ENCODE results near the gene HS6ST2. TPM values are rescaled to one million over a fixed set of nuclear protein-coding genes. Genes with fewer than 3 reads are reported as not detected.
A peak's percentile ranks its signal among the peaks of the same experiment; 100 is the strongest.

HS6ST2 gene
- total and polyA plus RNA-seq, 4 donors = 11.4 to 73.1 (median 53.1) TPM

DNA sequence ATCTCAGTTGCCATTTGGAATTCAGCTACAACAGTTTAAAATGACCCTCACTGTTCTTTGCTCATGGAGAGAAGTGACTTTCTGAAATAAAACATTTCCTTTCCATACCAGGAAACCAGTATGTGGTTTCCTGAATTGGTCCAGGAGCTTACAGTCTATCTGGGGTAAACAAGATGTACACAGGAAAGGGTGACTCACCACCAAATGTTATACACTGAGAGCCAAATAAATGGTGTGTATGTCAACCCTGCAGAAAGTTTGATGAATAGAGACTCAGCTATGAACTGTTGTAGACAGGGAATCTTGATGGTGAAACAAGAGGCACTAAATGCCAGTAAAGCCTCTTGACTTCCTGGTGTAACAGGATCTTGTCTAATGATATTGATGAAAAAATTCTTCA is 100.4 kb downstream of the HS6ST2 start:
- Histone ChIP-seq H3K4me3 (ENCODE audit: low read depth, low read length) (no peak overlapping the region), H3K9me3 (ENCODE audit: control insufficient read depth, insufficient read depth, low read length) (no peaks in the 10 kb centered on the region), H3K27ac (ENCODE audit: low read depth, low read length) (no peak overlapping the region), H3K4me1 (ENCODE audit: control insufficient read depth, insufficient read depth, low read length) (no peaks in the 10 kb centered on the region), H3K27me3 (ENCODE audit: control insufficient read depth, insufficient read depth, low read length) (peaks cover 2% of the 10 kb centered on the region), H3K36me3 (ENCODE audit: control insufficient read depth, insufficient read depth, low read length) (no peaks in the 10 kb centered on the region)
- no peak for DNase-seq (ENCODE audit: low read depth in 4 of 6, low spot score in 6 of 6)

DNA sequence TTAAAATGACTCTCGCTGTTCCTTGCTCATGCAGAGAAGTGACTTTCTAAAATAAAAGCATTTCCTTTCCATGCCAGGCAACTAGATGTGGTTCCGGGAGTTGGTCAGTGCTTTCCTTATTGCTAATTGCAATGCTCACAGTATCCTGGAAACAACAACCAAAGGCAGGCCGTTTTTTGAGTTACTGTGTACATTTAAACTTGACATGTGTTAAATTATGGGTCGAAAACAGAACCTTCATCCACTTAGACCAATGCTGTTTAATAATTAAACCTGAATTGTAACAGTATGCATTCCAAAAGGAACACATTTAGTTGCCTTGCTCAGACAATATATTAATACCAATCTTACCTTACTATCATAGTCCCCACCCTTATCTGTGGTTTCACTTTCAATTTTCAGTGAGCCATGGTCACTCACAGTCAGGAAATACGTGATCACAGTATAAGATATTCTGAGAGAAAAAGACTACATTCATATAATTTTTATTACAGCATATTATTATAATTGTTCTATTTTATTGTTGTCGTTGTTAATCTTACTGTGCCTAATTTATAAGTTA is 102.6 kb downstream of the HS6ST2 start:
- Histone ChIP-seq H3K27ac (ENCODE audit: low read depth, low read length) (no peak overlapping the region), H3K9me3 (ENCODE audit: control insufficient read depth, insufficient read depth, low read length) (no peaks in the 10 kb centered on the region), H3K4me1 (ENCODE audit: control insufficient read depth, insufficient read depth, low read length) (no peaks in the 10 kb centered on the region), H3K36me3 (ENCODE audit: control insufficient read depth, insufficient read depth, low read length) (no peaks in the 10 kb centered on the region), H3K27me3 (ENCODE audit: control insufficient read depth, insufficient read depth, low read length) (peaks cover 2% of the 10 kb centered on the region), H3K4me3 (ENCODE audit: low read depth, low read length) (no peak overlapping the region)
- no CpG with 5 or more reads among the region's 6 CpGs for WGBS (ENCODE audit: insufficient coverage)
- DNase-seq (ENCODE audit: low read depth in 4 of 6, low spot score in 6 of 6) = no peak

DNA sequence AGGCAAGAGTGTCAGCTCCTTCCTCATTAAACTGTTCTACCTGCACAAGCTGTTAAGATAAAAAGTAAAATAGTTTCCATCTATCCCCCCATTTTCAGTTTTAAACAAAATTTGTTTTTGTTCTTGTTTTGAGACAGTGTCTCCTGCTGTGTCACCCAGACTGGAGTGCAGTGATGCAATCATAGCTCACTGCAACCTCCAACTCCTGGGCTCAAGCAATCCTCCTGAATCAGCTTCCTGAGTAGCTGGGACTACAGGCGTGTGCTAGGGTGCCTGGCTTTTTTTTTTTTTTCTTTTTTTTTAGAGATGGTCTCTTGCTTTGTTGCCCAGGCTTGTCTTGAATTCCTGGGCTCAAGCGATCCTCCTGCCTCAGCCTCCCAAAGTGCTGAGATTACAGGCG is 105.4 kb downstream of the HS6ST2 start:
- Histone ChIP-seq H3K4me3 (ENCODE audit: low read depth, low read length) (no peak overlapping the region), H3K4me1 (ENCODE audit: control insufficient read depth, insufficient read depth, low read length) (peaks cover 2% of the 10 kb centered on the region), H3K27me3 (ENCODE audit: control insufficient read depth, insufficient read depth, low read length) (peaks cover 2% of the 10 kb centered on the region), H3K9me3 (ENCODE audit: control insufficient read depth, insufficient read depth, low read length) (no peaks in the 10 kb centered on the region), H3K27ac (ENCODE audit: low read depth, low read length) (no peak overlapping the region), H3K36me3 (ENCODE audit: control insufficient read depth, insufficient read depth, low read length) (no peaks in the 10 kb centered on the region)
- WGBS (ENCODE audit: insufficient coverage) = no CpG with 5 or more reads among the region's 3 CpGs
- DNase-seq (ENCODE audit: low read depth in 4 of 6, low spot score in 6 of 6) = no peak

DNA sequence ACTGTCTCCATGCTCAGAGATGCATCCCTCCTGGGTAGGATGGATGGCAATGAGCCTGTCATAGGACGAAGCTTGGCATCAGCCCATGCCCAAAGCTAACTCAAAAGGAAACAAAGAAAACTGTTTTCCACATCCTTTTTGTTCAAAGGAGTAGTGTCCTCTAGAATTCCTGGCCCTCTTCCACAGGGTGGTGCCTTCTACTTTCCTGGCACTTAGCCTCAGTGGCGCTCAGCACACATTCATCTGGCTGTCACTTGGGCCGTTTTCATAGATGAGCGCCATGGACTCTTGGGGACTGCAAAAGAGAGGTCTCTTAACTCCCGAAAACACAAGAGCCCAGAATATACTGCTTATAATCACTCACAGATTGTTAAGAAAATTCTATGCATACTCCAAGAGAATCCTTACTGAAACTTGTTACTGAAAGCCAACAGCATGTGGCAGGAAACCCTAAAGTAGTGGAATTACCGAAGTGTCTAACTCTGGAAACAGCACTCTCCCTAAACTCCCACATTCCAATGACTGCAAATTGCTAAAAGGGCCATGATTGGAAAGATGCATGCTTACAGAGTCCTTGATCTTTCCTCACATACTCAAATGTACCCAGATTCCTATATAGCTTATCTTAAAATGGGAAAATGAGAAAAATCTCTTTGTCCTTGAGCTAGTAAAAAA is 110.0 kb downstream of the HS6ST2 start:
- H3K27ac ChIP-seq (ENCODE audit: low read depth, low read length) = no peak overlapping the region
- peak in 3 of 6 donors; percentile 29 to 75 (median 46) for DNase-seq (ENCODE audit: low read depth in 4 of 6, low spot score in 6 of 6)
- peaks cover 3% of the 10 kb centered on the region for H3K4me1 ChIP-seq (ENCODE audit: control insufficient read depth, insufficient read depth, low read length)
- H3K36me3 ChIP-seq (ENCODE audit: control insufficient read depth, insufficient read depth, low read length) = no peaks in the 10 kb centered on the region
- H3K4me3 ChIP-seq (ENCODE audit: low read depth, low read length) = no peak overlapping the region
- WGBS (ENCODE audit: insufficient coverage) = 42% methylated on average over 4 of the region's 6 CpGs
- H3K27me3 ChIP-seq (ENCODE audit: control insufficient read depth, insufficient read depth, low read length) = no peaks in the 10 kb centered on the region
- no peaks in the 10 kb centered on the region for H3K9me3 ChIP-seq (ENCODE audit: control insufficient read depth, insufficient read depth, low read length)

DNA sequence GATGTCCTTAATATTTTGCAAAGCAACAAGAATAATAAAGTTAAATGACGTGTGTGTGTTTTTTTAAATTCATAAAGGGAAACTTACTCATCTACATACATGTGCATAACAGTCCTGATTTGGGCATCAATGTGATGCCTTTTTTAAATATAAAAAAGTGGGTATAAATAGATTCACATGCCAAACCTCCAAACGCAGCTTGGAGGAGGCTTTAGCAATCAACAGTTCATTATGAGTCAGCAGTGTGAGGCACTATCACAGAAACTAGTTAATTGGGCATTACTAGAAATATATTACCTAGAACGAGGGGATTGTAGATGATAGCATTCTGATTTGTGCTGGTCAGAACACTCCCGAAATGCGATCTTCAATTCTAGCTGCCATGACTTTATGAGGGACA is 115.1 kb downstream of the HS6ST2 start:
- no CpG with 5 or more reads among the region's 5 CpGs for WGBS (ENCODE audit: insufficient coverage)
- no peaks in the 10 kb centered on the region for H3K9me3 ChIP-seq (ENCODE audit: control insufficient read depth, insufficient read depth, low read length)
- no peaks in the 10 kb centered on the region for H3K36me3 ChIP-seq (ENCODE audit: control insufficient read depth, insufficient read depth, low read length)
- no peaks in the 10 kb centered on the region for H3K27me3 ChIP-seq (ENCODE audit: control insufficient read depth, insufficient read depth, low read length)
- H3K4me3 ChIP-seq (ENCODE audit: low read depth, low read length) = no peak overlapping the region
- no peak overlapping the region for H3K27ac ChIP-seq (ENCODE audit: low read depth, low read length)
- no peak for DNase-seq (ENCODE audit: low read depth in 4 of 6, low spot score in 6 of 6)
- peaks cover 3% of the 10 kb centered on the region for H3K4me1 ChIP-seq (ENCODE audit: control insufficient read depth, insufficient read depth, low read length)

DNA sequence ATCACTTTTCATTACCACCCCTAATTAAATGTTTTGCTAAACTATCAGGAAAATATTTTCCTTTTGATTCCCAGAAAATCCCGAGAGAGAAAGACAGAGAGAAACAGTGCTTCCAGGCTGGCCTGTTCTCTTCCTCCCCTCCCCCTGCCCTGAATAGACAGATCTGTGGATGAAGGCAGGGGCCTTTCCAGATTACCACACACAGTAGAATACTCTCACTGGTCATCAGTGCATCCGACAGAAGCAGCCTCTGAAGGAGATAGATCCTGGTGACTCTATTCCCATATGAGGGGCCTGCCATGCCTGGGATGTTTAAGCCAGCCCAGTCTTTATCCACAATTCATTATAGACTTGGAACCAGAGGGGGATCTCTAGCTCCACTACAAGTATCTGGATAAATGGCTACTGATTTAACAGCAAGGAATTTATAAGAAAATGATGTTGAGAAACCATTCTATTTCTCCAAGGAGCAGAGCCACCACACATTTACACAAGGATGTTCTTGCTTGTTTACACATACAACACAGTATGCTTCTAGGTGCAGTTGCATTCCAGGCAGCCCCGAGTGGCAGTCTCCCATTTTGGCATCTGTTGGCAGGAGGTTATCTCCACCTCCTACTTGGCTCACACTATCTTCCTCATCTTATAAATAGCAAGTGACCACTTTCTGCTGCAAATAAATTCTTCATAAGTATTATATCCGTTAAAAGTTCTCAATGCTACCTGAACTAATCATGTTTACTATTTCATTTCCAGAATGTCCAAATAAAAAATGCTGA is 115.8 kb downstream of the HS6ST2 start:
- Histone ChIP-seq H3K36me3 (ENCODE audit: control insufficient read depth, insufficient read depth, low read length) (no peaks in the 10 kb centered on the region), H3K27me3 (ENCODE audit: control insufficient read depth, insufficient read depth, low read length) (peaks cover 4% of the 10 kb centered on the region), H3K4me3 (ENCODE audit: low read depth, low read length) (no peak overlapping the region), H3K4me1 (ENCODE audit: control insufficient read depth, insufficient read depth, low read length) (no peaks in the 10 kb centered on the region), H3K9me3 (ENCODE audit: control insufficient read depth, insufficient read depth, low read length) (no peaks in the 10 kb centered on the region), H3K27ac (ENCODE audit: low read depth, low read length) (no peak overlapping the region)
- 40% methylated on average over 1 of the region's 4 CpGs for WGBS (ENCODE audit: insufficient coverage)
- DNase-seq (ENCODE audit: low read depth in 4 of 6, low spot score in 6 of 6) = peak in 1 of 6 donors; percentile 63

DNA sequence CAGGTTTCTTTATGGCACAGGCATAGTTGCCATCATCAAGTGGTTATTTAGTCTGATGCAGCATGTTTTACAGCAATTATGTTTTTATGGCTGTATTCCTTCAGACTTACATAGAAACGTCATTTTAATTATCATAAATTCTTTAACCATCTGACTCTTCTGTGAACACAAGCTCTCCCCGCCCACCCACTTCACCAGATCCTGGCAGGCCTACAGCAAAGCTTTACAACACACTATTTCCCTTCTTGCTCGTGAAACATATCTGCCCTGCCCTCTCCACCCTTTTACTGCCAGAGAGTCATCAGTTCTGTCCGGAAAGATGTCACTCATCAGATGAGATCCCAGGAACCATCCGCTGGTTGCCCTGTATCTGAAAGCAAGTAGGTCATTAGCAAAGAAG is 120.5 kb downstream of the HS6ST2 start:
- no peak overlapping the region for H3K27ac ChIP-seq (ENCODE audit: low read depth, low read length)
- peaks cover 8% of the 10 kb centered on the region for H3K27me3 ChIP-seq (ENCODE audit: control insufficient read depth, insufficient read depth, low read length)
- DNase-seq (ENCODE audit: low read depth in 4 of 6, low spot score in 6 of 6) = peak in 1 of 6 donors; percentile 2
- no peak overlapping the region for H3K4me3 ChIP-seq (ENCODE audit: low read depth, low read length)
- no peaks in the 10 kb centered on the region for H3K4me1 ChIP-seq (ENCODE audit: control insufficient read depth, insufficient read depth, low read length)
- WGBS (ENCODE audit: insufficient coverage) = 51% methylated on average over 3 of the region's 5 CpGs
- no peaks in the 10 kb centered on the region for H3K9me3 ChIP-seq (ENCODE audit: control insufficient read depth, insufficient read depth, low read length)
- H3K36me3 ChIP-seq (ENCODE audit: control insufficient read depth, insufficient read depth, low read length) = no peaks in the 10 kb centered on the region

DNA sequence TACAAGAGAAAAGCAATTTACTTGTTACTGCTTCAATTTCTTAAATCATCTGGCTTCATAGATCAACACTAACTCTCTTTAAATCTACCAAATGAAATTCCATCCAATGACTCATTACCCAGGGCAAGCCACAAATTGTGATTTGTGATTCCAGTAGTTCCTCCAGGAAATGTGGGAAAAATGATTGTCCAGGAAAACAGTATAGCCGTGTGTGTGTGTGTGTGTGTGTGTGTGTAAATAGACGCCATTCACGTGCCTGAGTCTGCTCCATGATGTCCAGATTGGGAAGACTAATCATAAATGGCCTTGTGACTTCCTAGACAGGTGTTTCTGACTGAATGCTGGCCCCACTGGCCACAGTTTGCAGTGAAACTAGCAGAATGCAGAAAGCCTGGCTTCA is 121.3 kb downstream of the HS6ST2 start:
- Histone ChIP-seq H3K36me3 (ENCODE audit: control insufficient read depth, insufficient read depth, low read length) (no peaks in the 10 kb centered on the region), H3K9me3 (ENCODE audit: control insufficient read depth, insufficient read depth, low read length) (no peaks in the 10 kb centered on the region), H3K27me3 (ENCODE audit: control insufficient read depth, insufficient read depth, low read length) (peaks cover 8% of the 10 kb centered on the region), H3K4me3 (ENCODE audit: low read depth, low read length) (no peak overlapping the region), H3K27ac (ENCODE audit: low read depth, low read length) (no peak overlapping the region), H3K4me1 (ENCODE audit: control insufficient read depth, insufficient read depth, low read length) (no peaks in the 10 kb centered on the region)
- peak in 1 of 6 donors; percentile 45 for DNase-seq (ENCODE audit: low read depth in 4 of 6, low spot score in 6 of 6)
- 60% methylated on average over 3 of the region's 3 CpGs for WGBS (ENCODE audit: insufficient coverage)

DNA sequence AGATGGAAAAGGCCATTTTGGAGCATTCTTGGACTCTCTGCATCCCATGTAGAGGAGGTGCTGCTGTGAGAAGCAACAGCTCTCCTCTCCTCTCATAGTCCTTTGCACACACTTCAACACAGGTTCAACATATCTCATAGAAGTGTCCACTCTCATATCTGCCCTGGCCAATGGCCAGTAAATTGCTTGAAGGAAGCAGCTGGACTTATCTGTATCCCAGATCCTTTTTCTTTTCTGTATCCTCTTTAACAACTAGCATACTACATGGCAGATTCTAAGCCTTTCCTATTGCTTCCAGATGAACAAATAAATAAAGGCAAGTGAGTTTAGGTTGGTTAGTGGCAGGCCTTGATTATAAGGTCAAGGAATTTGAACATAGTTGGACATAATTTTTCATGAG is 122.0 kb downstream of the HS6ST2 start:
- no peak overlapping the region for H3K27ac ChIP-seq (ENCODE audit: low read depth, low read length)
- no peak overlapping the region for H3K4me3 ChIP-seq (ENCODE audit: low read depth, low read length)
- H3K4me1 ChIP-seq (ENCODE audit: control insufficient read depth, insufficient read depth, low read length) = no peaks in the 10 kb centered on the region
- no peaks in the 10 kb centered on the region for H3K9me3 ChIP-seq (ENCODE audit: control insufficient read depth, insufficient read depth, low read length)
- no peaks in the 10 kb centered on the region for H3K36me3 ChIP-seq (ENCODE audit: control insufficient read depth, insufficient read depth, low read length)
- H3K27me3 ChIP-seq (ENCODE audit: control insufficient read depth, insufficient read depth, low read length) = peaks cover 8% of the 10 kb centered on the region
- no peak for DNase-seq (ENCODE audit: low read depth in 4 of 6, low spot score in 6 of 6)

DNA sequence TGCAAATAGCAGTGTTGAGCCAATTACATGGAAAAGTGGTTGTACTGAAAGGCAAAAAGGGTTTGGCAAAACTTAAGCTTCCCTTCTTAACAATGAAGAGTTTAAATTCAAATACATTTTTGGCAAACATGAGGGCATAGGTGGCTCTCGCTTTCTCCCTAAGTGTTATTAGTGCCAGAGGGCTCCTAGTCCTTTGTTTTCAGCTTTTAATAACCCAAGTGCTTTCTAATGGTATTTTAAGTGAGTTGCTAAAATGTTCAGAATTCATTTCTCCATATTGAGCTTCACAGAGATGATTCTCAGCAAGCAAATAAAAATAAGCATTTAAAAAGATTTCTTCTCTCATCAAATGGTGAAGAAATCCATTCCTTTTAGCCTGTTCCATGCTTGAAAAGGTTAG is 123.7 kb downstream of the HS6ST2 start:
- DNase-seq (ENCODE audit: low read depth in 4 of 6, low spot score in 6 of 6) = peak in 1 of 6 donors; percentile 28
- Histone ChIP-seq H3K4me1 (ENCODE audit: control insufficient read depth, insufficient read depth, low read length) (no peaks in the 10 kb centered on the region), H3K4me3 (ENCODE audit: low read depth, low read length) (no peak overlapping the region), H3K27ac (ENCODE audit: low read depth, low read length) (no peak overlapping the region), H3K36me3 (ENCODE audit: control insufficient read depth, insufficient read depth, low read length) (no peaks in the 10 kb centered on the region), H3K27me3 (ENCODE audit: control insufficient read depth, insufficient read depth, low read length) (peaks cover 10% of the 10 kb centered on the region), H3K9me3 (ENCODE audit: control insufficient read depth, insufficient read depth, low read length) (no peaks in the 10 kb centered on the region)
- no CpG with 5 or more reads among the region's 1 CpG for WGBS (ENCODE audit: insufficient coverage)
